Measurements from ENCODE around the gene PRB4. TPM values are rescaled to one million over a fixed set of nuclear protein-coding genes. Genes with fewer than 3 reads are reported as not detected.
"Not testable (repeated sequence)": the region's sequence is repeated elsewhere in the genome, so short reads cannot be mapped to it uniquely, and the experiment has no call there.

The PRB4 gene
- not detected for total RNA-seq
- not detected for polyA plus RNA-seq (ENCODE audit: insufficient read depth in 1 of 8, insufficient read length in 8 of 8, low replicate concordance in 1 of 8)
- long read RNA-seq, donor 1, result 0 reads
- long read RNA-seq, donor 2, result 0 reads
- long read RNA-seq, donor 3, result 0 reads
- long read RNA-seq, donor 4, result 0 reads
- long read RNA-seq, donor 5, result 0 reads
- long read RNA-seq, donor 6, result 0 reads
- long read RNA-seq, donor 7, result 0 reads
- long read RNA-seq, donor 8, result 0 reads
- long read RNA-seq, donor 9, result 0 reads
- long read RNA-seq, donor 10, result 0 reads
- long read RNA-seq, donor 11, result 0 reads

DNA sequence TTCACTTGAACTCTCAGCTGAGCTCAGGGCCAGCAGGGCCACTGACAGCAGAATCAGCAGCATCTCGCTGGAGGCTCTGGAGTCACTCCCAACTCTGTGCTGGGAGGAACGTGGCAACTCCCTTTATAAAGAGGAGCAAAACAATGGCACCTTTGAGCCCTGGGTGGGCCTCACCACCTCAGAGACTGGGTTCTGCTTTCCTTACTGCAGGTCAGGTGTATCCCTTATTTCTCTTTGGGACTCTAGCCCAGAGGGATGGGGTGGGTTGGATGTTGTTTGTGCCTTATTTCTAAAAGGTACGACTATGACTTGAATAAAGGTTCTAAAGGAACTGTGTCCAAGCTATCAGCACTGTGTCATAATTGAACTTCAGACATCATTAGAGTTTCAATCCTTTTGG is at the start of gene PRB4:
Gene PRB4, minus strand, starts transcription at position 101 of the 400 bp plus-strand sequence. Its CDS starts 38 bp downstream, at position 63.
- no peaks in the 10 kb centered on the region for H3K36me3 ChIP-seq (ENCODE audit: control insufficient read depth, insufficient read depth, low read length)
- DNase-seq, result no peak
- 84% methylated on average over 2 of the region's 3 CpGs for WGBS (ENCODE audit: insufficient coverage)
- H3K4me3 ChIP-seq (ENCODE audit: low read length), result no peak within 1 kb of the TSS
- peaks cover 10% of the 10 kb centered on the region for H3K9me3 ChIP-seq (replicated peaks; ENCODE audit: control insufficient read depth, low read depth, low read length)
- H3K27me3 ChIP-seq (ENCODE audit: control insufficient read depth, insufficient read depth, low read length), result no peaks in the 10 kb centered on the region
- no peaks in the 10 kb centered on the region for H3K4me1 ChIP-seq (ENCODE audit: control insufficient read depth, insufficient read depth, low read length)
- H3K27ac ChIP-seq (ENCODE audit: low read length), result no peak within 1 kb of the TSS

DNA sequence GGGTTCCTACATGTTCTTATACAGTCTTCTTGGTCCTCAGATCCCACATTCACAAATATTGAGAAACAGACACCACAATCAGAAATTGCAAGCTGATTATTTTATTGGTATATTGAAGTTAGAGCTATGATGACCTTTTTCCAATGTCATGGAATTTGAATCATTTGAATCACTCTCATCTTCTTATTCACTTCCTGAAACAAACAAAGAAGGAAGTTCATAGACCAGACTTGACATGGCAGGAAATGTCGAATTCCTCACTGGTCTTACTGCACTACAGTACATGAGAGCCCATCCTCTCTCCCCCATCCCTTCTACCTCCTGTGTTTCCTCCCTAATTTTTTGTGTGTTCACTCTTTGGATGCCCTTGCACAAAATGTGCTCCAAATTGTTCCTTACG is 41.5 kb upstream of the PRB4 start:
- H3K4me1 ChIP-seq (ENCODE audit: control insufficient read depth, insufficient read depth, low read length); H3K4me3 ChIP-seq (ENCODE audit: low read length); H3K27me3 ChIP-seq (ENCODE audit: control insufficient read depth, insufficient read depth, low read length); DNase-seq; H3K9me3 ChIP-seq (replicated peaks; ENCODE audit: control insufficient read depth, low read depth, low read length); H3K27ac ChIP-seq (ENCODE audit: low read length); H3K36me3 ChIP-seq (ENCODE audit: control insufficient read depth, insufficient read depth, low read length): not testable (repeated sequence)
- no CpG with 5 or more reads among the region's 2 CpGs for WGBS (ENCODE audit: insufficient coverage)

DNA sequence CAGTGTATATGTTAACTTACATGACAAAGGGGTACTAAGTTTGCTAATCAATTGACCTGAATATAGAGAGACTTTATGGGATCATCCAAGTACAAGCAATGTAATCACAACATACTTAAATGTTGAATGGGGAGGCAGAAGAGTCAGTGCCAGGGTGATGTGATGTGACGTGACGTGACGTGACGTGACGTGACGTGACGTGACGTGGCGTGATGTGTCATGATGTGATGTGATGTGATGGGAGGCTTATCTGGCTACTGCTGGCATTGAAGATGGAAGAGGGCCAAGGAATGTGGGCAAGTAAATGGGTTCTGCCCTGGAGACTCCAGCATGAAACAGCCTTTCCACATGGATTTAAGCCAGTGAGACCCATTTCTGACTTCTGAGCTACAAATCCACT is 38.2 kb upstream of the PRB4 start:
- no peaks in the 10 kb centered on the region for H3K4me1 ChIP-seq (ENCODE audit: control insufficient read depth, insufficient read depth, low read length)
- H3K27me3 ChIP-seq (ENCODE audit: control insufficient read depth, insufficient read depth, low read length), result no peaks in the 10 kb centered on the region
- WGBS (ENCODE audit: insufficient coverage), result 96% methylated on average over 9 of the region's 9 CpGs
- DNase-seq, result no peak
- H3K27ac ChIP-seq (ENCODE audit: low read length), result no peak overlapping the region
- H3K9me3 ChIP-seq (replicated peaks; ENCODE audit: control insufficient read depth, low read depth, low read length), result no peaks in the 10 kb centered on the region
- no peaks in the 10 kb centered on the region for H3K36me3 ChIP-seq (ENCODE audit: control insufficient read depth, insufficient read depth, low read length)
- H3K4me3 ChIP-seq (ENCODE audit: low read length), result no peak overlapping the region

DNA sequence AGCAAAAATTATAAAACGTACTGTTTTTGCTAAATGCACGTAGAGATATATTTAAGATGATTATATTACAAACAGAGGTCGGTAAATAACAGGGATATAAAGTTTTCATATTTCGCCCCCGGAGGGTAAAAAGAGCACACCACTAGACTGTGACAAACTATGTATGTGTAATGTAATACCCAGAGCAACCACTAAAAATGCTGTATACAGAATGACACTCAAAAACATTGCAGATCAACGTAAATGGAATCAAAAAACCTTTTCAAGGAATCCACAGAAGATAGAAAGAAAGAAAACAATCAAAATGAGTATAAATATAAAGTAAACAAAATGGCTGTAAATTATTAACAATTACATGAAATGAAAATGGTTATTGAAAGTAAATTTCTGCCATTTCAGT is 37.6 kb upstream of the PRB4 start:
- H3K9me3 ChIP-seq (replicated peaks; ENCODE audit: control insufficient read depth, low read depth, low read length), result no peaks in the 10 kb centered on the region
- H3K27ac ChIP-seq (ENCODE audit: low read length), result no peak overlapping the region
- no peaks in the 10 kb centered on the region for H3K27me3 ChIP-seq (ENCODE audit: control insufficient read depth, insufficient read depth, low read length)
- WGBS (ENCODE audit: insufficient coverage), result no CpG with 5 or more reads among the region's 6 CpGs
- no peaks in the 10 kb centered on the region for H3K4me1 ChIP-seq (ENCODE audit: control insufficient read depth, insufficient read depth, low read length)
- no peak for DNase-seq
- H3K36me3 ChIP-seq (ENCODE audit: control insufficient read depth, insufficient read depth, low read length), result no peaks in the 10 kb centered on the region
- H3K4me3 ChIP-seq (ENCODE audit: low read length), result no peak overlapping the region

DNA sequence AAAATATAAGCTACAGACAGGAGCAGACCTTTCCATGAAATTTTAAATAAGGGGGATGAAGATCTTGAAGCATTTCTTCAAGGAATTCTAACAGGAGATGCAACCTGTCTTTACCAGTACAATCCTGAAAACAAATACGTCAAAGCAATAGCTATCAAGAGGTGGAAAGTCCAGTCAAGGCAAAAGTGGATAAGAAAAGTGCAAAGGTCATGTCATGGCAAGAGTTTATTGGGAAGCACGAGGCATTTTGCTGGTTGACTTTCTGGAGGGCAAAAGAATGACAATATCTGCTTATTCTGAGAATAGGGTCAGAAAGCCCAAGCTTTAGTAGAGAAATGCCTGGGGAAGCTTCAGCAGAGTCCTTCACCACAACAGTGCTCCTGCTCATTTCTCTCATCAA is 34.3 kb upstream of the PRB4 start:
- H3K36me3 ChIP-seq (ENCODE audit: control insufficient read depth, insufficient read depth, low read length), result no peaks in the 10 kb centered on the region
- DNase-seq, result no peak
- 40% methylated on average over 1 of the region's 2 CpGs for WGBS (ENCODE audit: insufficient coverage)
- H3K27ac ChIP-seq (ENCODE audit: low read length), result no peak overlapping the region
- no peaks in the 10 kb centered on the region for H3K4me1 ChIP-seq (ENCODE audit: control insufficient read depth, insufficient read depth, low read length)
- H3K9me3 ChIP-seq (replicated peaks; ENCODE audit: control insufficient read depth, low read depth, low read length), result peaks cover 8% of the 10 kb centered on the region
- no peaks in the 10 kb centered on the region for H3K27me3 ChIP-seq (ENCODE audit: control insufficient read depth, insufficient read depth, low read length)
- no peak overlapping the region for H3K4me3 ChIP-seq (ENCODE audit: low read length)

DNA sequence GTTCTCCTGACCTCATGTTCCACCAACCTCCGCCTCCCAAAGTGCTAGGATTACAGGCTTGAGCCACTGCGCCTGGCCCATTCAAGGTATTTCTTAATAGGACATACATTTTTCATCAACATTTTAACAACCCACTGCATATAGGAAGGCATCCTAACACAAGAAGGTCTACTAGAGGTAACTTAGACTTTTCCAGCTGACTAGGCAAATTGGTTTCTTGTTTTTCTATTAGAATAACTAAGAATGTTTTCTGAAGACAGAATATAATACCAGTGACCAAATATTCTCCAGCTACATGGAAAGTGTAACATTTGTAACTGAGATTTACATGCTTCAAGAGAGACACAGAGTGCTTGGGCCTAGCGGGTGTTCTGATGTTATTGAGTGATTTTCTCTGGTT is 14.2 kb upstream of the PRB4 start:
- Histone ChIP-seq H3K27ac (ENCODE audit: low read length) (no peak overlapping the region), H3K4me1 (ENCODE audit: control insufficient read depth, insufficient read depth, low read length) (no peaks in the 10 kb centered on the region), H3K27me3 (ENCODE audit: control insufficient read depth, insufficient read depth, low read length) (no peaks in the 10 kb centered on the region), H3K9me3 (replicated peaks; ENCODE audit: control insufficient read depth, low read depth, low read length) (peaks cover 6% of the 10 kb centered on the region), H3K4me3 (ENCODE audit: low read length) (no peak overlapping the region), H3K36me3 (ENCODE audit: control insufficient read depth, insufficient read depth, low read length) (no peaks in the 10 kb centered on the region)
- 92% methylated on average over 1 of the region's 3 CpGs for WGBS (ENCODE audit: insufficient coverage)
- DNase-seq, result no peak

DNA sequence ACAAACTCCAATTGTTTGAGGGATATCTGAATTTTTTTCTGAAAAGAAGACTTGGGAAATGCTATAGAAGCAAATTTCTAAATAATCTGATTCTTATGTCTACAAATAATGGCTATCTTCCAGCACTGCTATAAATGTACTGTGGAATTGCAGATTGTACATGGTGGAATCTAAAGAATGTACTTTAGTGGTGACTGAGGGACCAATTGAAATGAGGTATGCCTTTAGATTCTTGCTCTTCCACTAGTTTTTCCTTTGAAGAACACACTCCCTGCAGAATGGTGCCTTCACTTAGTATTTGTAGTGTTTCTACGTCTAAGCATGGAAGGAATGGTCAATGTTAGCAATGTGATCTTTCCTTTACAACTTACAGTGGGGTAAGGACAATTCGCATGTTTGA is 11.7 kb upstream of the PRB4 start:
- no peaks in the 10 kb centered on the region for H3K4me1 ChIP-seq (ENCODE audit: control insufficient read depth, insufficient read depth, low read length)
- DNase-seq, result no peak
- WGBS (ENCODE audit: insufficient coverage), result no CpG with 5 or more reads among the region's 2 CpGs
- H3K36me3 ChIP-seq (ENCODE audit: control insufficient read depth, insufficient read depth, low read length), result no peaks in the 10 kb centered on the region
- no peaks in the 10 kb centered on the region for H3K27me3 ChIP-seq (ENCODE audit: control insufficient read depth, insufficient read depth, low read length)
- no peak overlapping the region for H3K4me3 ChIP-seq (ENCODE audit: low read length)
- H3K27ac ChIP-seq (ENCODE audit: low read length), result no peak overlapping the region
- peaks cover 6% of the 10 kb centered on the region for H3K9me3 ChIP-seq (replicated peaks; ENCODE audit: control insufficient read depth, low read depth, low read length)

DNA sequence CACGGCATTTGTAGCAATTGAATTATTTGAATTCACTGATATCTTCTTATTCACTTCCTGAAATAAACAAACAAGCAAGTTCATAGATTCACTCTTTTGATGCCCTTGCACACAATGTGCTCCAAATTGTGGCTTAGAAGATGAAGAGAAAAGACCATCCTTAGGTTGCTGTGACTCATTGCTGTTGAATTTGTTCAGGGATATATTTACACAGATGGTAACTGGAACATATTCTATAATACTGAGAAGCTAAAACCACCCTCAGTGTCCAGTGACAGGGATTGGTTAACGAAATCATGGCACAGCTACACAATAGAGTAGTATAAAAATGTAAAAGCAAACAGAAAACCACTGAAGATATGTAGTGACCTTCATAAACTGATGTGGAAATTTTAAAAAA is 3.1 kb downstream of the PRB4 start:
- no peaks in the 10 kb centered on the region for H3K4me1 ChIP-seq (ENCODE audit: control insufficient read depth, insufficient read depth, low read length)
- H3K4me3 ChIP-seq (ENCODE audit: low read length), result no peak overlapping the region
- H3K9me3 ChIP-seq (replicated peaks; ENCODE audit: control insufficient read depth, low read depth, low read length), result peaks cover 10% of the 10 kb centered on the region
- no peak for DNase-seq
- H3K27ac ChIP-seq (ENCODE audit: low read length), result no peak overlapping the region
- no peaks in the 10 kb centered on the region for H3K36me3 ChIP-seq (ENCODE audit: control insufficient read depth, insufficient read depth, low read length)
- H3K27me3 ChIP-seq (ENCODE audit: control insufficient read depth, insufficient read depth, low read length), result no peaks in the 10 kb centered on the region
- WGBS (ENCODE audit: insufficient coverage), result no CpG with 5 or more reads among the region's 2 CpGs

DNA sequence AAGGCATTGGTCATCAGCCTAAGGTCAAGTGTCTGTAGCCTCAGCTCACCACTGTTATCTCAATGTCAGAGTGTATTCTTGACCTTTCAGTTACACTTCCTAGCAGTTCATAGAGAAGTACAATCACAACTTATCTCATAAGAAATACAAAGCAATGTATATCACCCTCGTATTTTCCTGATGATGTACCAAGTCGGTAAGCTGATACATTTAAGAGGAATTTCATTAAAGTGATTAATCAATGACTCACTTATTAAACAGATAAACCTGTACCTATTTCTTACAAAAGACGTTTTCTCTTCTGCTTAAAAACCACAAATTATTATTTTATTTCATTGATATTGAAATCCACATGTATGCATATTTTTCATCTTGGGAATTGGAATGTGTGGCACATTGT is 36.8 kb downstream of the PRB4 start:
- Histone ChIP-seq H3K36me3 (ENCODE audit: control insufficient read depth, insufficient read depth, low read length) (no peaks in the 10 kb centered on the region), H3K9me3 (replicated peaks; ENCODE audit: control insufficient read depth, low read depth, low read length) (no peaks in the 10 kb centered on the region), H3K4me1 (ENCODE audit: control insufficient read depth, insufficient read depth, low read length) (no peaks in the 10 kb centered on the region), H3K27ac (ENCODE audit: low read length) (no peak overlapping the region), H3K27me3 (ENCODE audit: control insufficient read depth, insufficient read depth, low read length) (no peaks in the 10 kb centered on the region), H3K4me3 (ENCODE audit: low read length) (no peak overlapping the region)
- no peak for DNase-seq
- WGBS (ENCODE audit: insufficient coverage), result no CpG with 5 or more reads among the region's 3 CpGs

DNA sequence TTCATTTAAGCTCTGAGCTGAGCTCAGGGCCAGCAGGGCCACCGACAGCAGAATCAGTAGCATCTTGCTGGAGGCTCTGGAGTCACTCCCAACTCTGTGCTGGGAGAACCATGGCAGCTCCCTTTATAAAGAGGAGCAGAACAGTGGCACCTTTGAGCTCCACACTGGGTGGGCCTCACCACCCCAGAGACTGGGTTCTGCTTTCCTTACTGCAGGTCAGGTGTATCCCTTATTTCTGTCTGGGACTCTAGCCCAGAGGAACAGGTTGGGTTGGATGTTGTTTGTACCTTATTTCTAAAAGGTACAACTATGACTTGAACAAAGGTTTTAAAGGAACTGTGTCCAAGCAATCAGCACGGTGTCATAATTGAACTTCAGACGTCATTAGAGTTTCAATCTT is 40.6 kb downstream of the PRB4 start, which contains the start of gene PRB3:
Gene PRB3, minus strand, starts transcription at position 101 of the 400 bp plus-strand sequence. Its CDS starts 38 bp downstream, at position 63.
- Histone ChIP-seq H3K27ac (ENCODE audit: low read length) (no peak within 1 kb of the TSS), H3K36me3 (ENCODE audit: control insufficient read depth, insufficient read depth, low read length) (no peaks in the 10 kb centered on the region), H3K4me1 (ENCODE audit: control insufficient read depth, insufficient read depth, low read length) (no peaks in the 10 kb centered on the region), H3K9me3 (replicated peaks; ENCODE audit: control insufficient read depth, low read depth, low read length) (no peaks in the 10 kb centered on the region), H3K4me3 (ENCODE audit: low read length) (no peak within 1 kb of the TSS), H3K27me3 (ENCODE audit: control insufficient read depth, insufficient read depth, low read length) (no peaks in the 10 kb centered on the region)
- DNase-seq, result no peak
- 100% methylated on average over 1 of the region's 3 CpGs for WGBS (ENCODE audit: insufficient coverage)

DNA sequence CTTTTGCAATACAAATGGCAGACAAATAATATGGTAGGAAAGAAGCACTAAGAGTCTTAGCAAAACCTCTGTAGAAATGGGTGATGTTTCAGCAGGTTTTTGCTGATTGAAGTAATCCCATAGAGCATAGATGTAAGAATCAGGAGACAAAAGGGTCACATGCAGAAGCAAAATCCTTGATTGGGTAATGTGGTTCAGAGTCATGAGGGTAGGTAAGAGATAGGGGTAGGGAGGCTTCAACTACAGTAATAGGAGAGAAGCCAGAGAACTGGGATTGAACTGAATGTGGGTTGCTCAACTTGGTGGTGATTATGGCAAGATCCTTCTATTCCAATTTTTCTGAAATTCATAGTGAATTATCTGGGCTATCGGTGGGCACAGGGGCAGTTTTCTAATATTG is 45.7 kb downstream of the PRB4 start:
- H3K9me3 ChIP-seq (replicated peaks; ENCODE audit: control insufficient read depth, low read depth, low read length), result peaks cover 7% of the 10 kb centered on the region
- no peaks in the 10 kb centered on the region for H3K4me1 ChIP-seq (ENCODE audit: control insufficient read depth, insufficient read depth, low read length)
- no CpG with 5 or more reads among the region's 1 CpG for WGBS (ENCODE audit: insufficient coverage)
- no peaks in the 10 kb centered on the region for H3K27me3 ChIP-seq (ENCODE audit: control insufficient read depth, insufficient read depth, low read length)
- H3K27ac ChIP-seq (ENCODE audit: low read length), result no peak overlapping the region
- H3K4me3 ChIP-seq (ENCODE audit: low read length), result no peak overlapping the region
- DNase-seq, result no peak
- no peaks in the 10 kb centered on the region for H3K36me3 ChIP-seq (ENCODE audit: control insufficient read depth, insufficient read depth, low read length)

Data from muscle of leg (tissue), 16 donors.